H9 (cell line): ENCODE measurements around the gene ZCWPW1. TPM values are rescaled to one million over a fixed set of nuclear protein-coding genes. Genes with fewer than 3 reads are reported as not detected.

Experiments
- DNase-seq: peaks from one replicate; pipeline ENCODE4 v3.0.0-alpha.2; 2017
- H2AFZ ChIP-seq: one replicate; pipeline ENCODE4 v1.6.1; 2013; ENCODE audit warnings: mild to moderate bottlenecking, low read length, control low read depth, moderate library complexity
- H2AK5ac ChIP-seq: 2 replicates; pipeline ENCODE4 v1.6.1; 2013; ENCODE audit warnings: low read length, control low read depth, mixed read lengths; ENCODE audit not compliant: insufficient read length
- H2BK120ac ChIP-seq: one replicate; pipeline ENCODE4 v1.6.1; 2013; ENCODE audit warnings: low read depth, mild to moderate bottlenecking, low read length, control low read depth, inconsistent platforms; ENCODE audit not compliant: poor library complexity, severe bottlenecking
- H2BK12ac ChIP-seq: 2 replicates; pipeline ENCODE4 v1.6.1; 2013; ENCODE audit warnings: low read length, control low read depth, mixed read lengths, low read depth; ENCODE audit not compliant: insufficient read length
- H2BK15ac ChIP-seq: 2 replicates; pipeline ENCODE4 v1.6.1; 2013; ENCODE audit warnings: low read depth, low read length, control low read depth
- H2BK20ac ChIP-seq: one replicate; pipeline ENCODE4 v1.6.1; 2013; ENCODE audit warnings: low read depth, mild to moderate bottlenecking, low read length, control low read depth, inconsistent platforms; ENCODE audit not compliant: poor library complexity, severe bottlenecking
- H2BK5ac ChIP-seq: 2 replicates; pipeline ENCODE4 v1.6.1; 2013; ENCODE audit warnings: low read length, control low read depth, mixed read lengths; ENCODE audit not compliant: insufficient read length
- H3K14ac ChIP-seq: 2 replicates; pipeline ENCODE4 v1.6.1; 2013; ENCODE audit warnings: low read length, control low read depth; ENCODE audit not compliant: insufficient read depth
- H3K18ac ChIP-seq: 2 replicates; pipeline ENCODE4 v1.6.1; 2013; ENCODE audit warnings: low read depth, mild to moderate bottlenecking, mixed read lengths, low read length, control low read depth; ENCODE audit not compliant: insufficient read length
- H3K23ac ChIP-seq: 2 replicates; pipeline ENCODE4 v1.6.1; 2013; ENCODE audit warnings: low read length, control low read depth, mixed read lengths, low read depth; ENCODE audit not compliant: insufficient read length
- H3K23me2 ChIP-seq: 2 replicates; pipeline ENCODE4 v1.6.1; 2013; ENCODE audit warnings: low read depth, mild to moderate bottlenecking, mixed read lengths, low read length, control low read depth; ENCODE audit not compliant: insufficient read length, poor library complexity, severe bottlenecking
- H3K27ac ChIP-seq: 2 replicates; pipeline ENCODE4 v1.5.1; 2013; ENCODE audit warnings: low read length, control low read depth, mixed read lengths, low read depth; ENCODE audit not compliant: insufficient read length
- H3K27me3 ChIP-seq: 2 replicates; pipeline ENCODE4 v1.6.1; 2013; ENCODE audit warnings: low read length, control low read depth, inconsistent platforms; ENCODE audit not compliant: insufficient read depth
- H3K4ac ChIP-seq: 2 replicates; pipeline ENCODE4 v1.6.1; 2013; ENCODE audit warnings: low read depth, mild to moderate bottlenecking, control low read depth, inconsistent platforms, low read length, moderate library complexity
- H3K4me1 ChIP-seq: 2 replicates; pipeline ENCODE4 v1.6.1; 2013; ENCODE audit warnings: low read length, control low read depth, inconsistent platforms; ENCODE audit not compliant: insufficient read depth
- H3K4me2 ChIP-seq: 2 replicates; pipeline ENCODE4 v1.6.1; 2013; ENCODE audit warnings: low read length, control low read depth, mixed read lengths; ENCODE audit not compliant: insufficient read length, insufficient read depth
- H3K56ac ChIP-seq: 2 replicates; pipeline ENCODE4 v1.6.1; 2013; ENCODE audit warnings: low read depth, mild to moderate bottlenecking, mixed read lengths, low read length, control low read depth; ENCODE audit not compliant: insufficient read length
- H3K79me1 ChIP-seq: 2 replicates; pipeline ENCODE4 v1.6.1; 2013; ENCODE audit warnings: low read depth, mild to moderate bottlenecking, moderate library complexity, low read length, control low read depth, inconsistent platforms; ENCODE audit not compliant: insufficient read depth, poor library complexity, severe bottlenecking
- H3K79me2 ChIP-seq: 2 replicates; pipeline ENCODE4 v1.6.1; 2013; ENCODE audit warnings: low read length, control low read depth, inconsistent platforms; ENCODE audit not compliant: insufficient read depth
- H3K9ac ChIP-seq: 2 replicates; pipeline ENCODE4 v1.6.1; 2013; ENCODE audit warnings: low read length, control low read depth, mixed read lengths; ENCODE audit not compliant: insufficient read length; ENCODE audit errors: extremely low read depth
- H3K9me3 ChIP-seq: one replicate; pipeline ENCODE4 v1.6.1; 2013; ENCODE audit warnings: low read depth, low read length, inconsistent platforms; ENCODE audit not compliant: control insufficient read depth
- H3T11ph ChIP-seq: one replicate; pipeline ENCODE4 v1.6.1; 2013; ENCODE audit warnings: mild to moderate bottlenecking, low read length, control low read depth, inconsistent platforms
- H4K20me1 ChIP-seq: one replicate; pipeline ENCODE4 v1.6.1; 2013; ENCODE audit not compliant: control insufficient read depth, insufficient read length, insufficient read depth
- H4K5ac ChIP-seq: 2 replicates; pipeline ENCODE4 v1.6.1; 2013; ENCODE audit warnings: low read depth, mild to moderate bottlenecking, mixed read lengths, low read length, control low read depth; ENCODE audit not compliant: insufficient read length
- H4K8ac ChIP-seq: replicated peaks from 2 replicates; pipeline ENCODE4 v1.6.1; 2013; ENCODE audit warnings: low read length, control low read depth, mixed read lengths, low read depth; ENCODE audit not compliant: insufficient read length
- H4K91ac ChIP-seq: 2 replicates; pipeline ENCODE4 v1.6.1; 2013; ENCODE audit warnings: low read depth, mild to moderate bottlenecking, moderate library complexity, mixed read lengths, low read length, control low read depth; ENCODE audit not compliant: insufficient read length
- H3K27ac Mint-ChIP-seq, 3 experiments: 2 replicates in 2 of 3; 3 replicates in 1 of 3; pipeline ENCODE4 v1.8.0; 2020 to 2021; ENCODE audit warnings: mixed read lengths in 3 of 3, mild to moderate bottlenecking in 1 of 3, moderate library complexity in 1 of 3
- H3K27me3 Mint-ChIP-seq: 2 replicates; pipeline ENCODE4 v1.8.0; 2021; ENCODE audit warnings: low read depth, mild to moderate bottlenecking, moderate library complexity, mixed read lengths
- H3K36me3 Mint-ChIP-seq, 3 experiments: 2 replicates in 2 of 3; 3 replicates in 1 of 3; pipeline ENCODE4 v1.8.0; 2020 to 2021; ENCODE audit warnings: low read depth in 3 of 3, mixed read lengths in 3 of 3; ENCODE audit not compliant: insufficient read depth in 1 of 3
- H3K4me1 Mint-ChIP-seq, 2 experiments: 2 replicates each; pipeline ENCODE4 v1.8.0; 2020; ENCODE audit warnings: mixed read lengths in 2 of 2
- H3K4me3 Mint-ChIP-seq, 2 experiments: 2 replicates in 1 of 2; 3 replicates in 1 of 2; pipeline ENCODE4 v1.8.0; 2020 to 2021; ENCODE audit warnings: mild to moderate bottlenecking in 2 of 2, mixed read lengths in 2 of 2, moderate library complexity in 1 of 2
- H3K9me3 Mint-ChIP-seq, 2 experiments: 2 replicates in 1 of 2; 3 replicates in 1 of 2; pipeline ENCODE4 v1.8.0; 2020; ENCODE audit warnings: mild to moderate bottlenecking in 2 of 2, mixed read lengths in 2 of 2, moderate library complexity in 1 of 2
- total RNA-seq: library from RNA; stranded (reverse); gene quantifications from 2 replicates; pipeline ENCODE4 v1.2.1, GENCODE V29; 2021
- TF ChIP-seq, protein P1 (sequence below): fragments of 200-600 bp; sonication (generic); conservative IDR thresholded peaks from 3 replicates; pipeline ENCODE4 v1.8.0; 2021; ENCODE audit warnings: antibody characterized with exemption, mild to moderate bottlenecking

ZCWPW1 gene
- total RNA-seq, 1 experiment from 2014 or later: 1.1 TPM

DNA sequence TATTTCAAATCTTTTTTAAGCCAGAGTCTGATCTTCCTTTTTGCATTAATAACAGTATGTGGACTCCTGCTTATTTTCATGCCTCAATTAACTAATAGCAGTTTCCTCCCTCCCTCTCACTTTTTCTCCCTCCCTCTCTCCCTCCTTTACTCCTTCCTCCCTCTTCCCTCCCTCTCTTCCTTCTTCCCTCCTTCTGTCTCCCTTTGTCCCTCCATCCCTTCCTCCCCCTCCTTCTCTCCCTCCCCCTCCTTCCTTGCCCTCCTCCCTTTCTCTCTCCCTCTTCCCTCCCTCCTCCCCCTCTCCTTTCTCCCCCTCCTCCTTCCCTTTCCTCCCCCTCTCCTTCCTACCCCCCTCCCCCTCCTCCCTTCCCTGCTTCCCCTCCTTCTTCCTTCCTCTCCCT lies 2.0 kb downstream of the ZCWPW1 start:
- H2BK20ac ChIP-seq: no peak overlapping the region
- H4K5ac ChIP-seq: no peak overlapping the region

More for the DNA sequence above, 2.0 kb downstream of the ZCWPW1 start:
- Histone ChIP-seq H2BK12ac (no peak overlapping the region), H3K23ac (no peak overlapping the region), H3K79me1 (peaks cover 3% of the 10 kb centered on the region), H3K27me3 (no peaks in the 10 kb centered on the region), H4K20me1 (no peaks in the 10 kb centered on the region), H3T11ph (no peak overlapping the region), H3K79me2 (no peaks in the 10 kb centered on the region; the same call in 1 of the 2 replicates), H2BK120ac (no peak overlapping the region), H3K23me2 (peaks cover 4% of the 10 kb centered on the region), H2BK15ac (no peak overlapping the region), H3K4ac (no peak overlapping the region), H3K4me1 (no peaks in the 10 kb centered on the region), H4K8ac (no peak overlapping the region), H3K9me3 (no peaks in the 10 kb centered on the region), H2AK5ac (no peak overlapping the region), H4K91ac (no peak overlapping the region), H2AFZ (no peak overlapping the region), H2BK5ac (no peak overlapping the region), H3K14ac (no peak overlapping the region), H3K4me2 (no peak overlapping the region), H3K56ac (no peak overlapping the region), H3K9ac (no peak overlapping the region), H3K18ac (no peak overlapping the region), H3K27ac (no peak overlapping the region)
- TF ChIP-seq, protein P1, sequence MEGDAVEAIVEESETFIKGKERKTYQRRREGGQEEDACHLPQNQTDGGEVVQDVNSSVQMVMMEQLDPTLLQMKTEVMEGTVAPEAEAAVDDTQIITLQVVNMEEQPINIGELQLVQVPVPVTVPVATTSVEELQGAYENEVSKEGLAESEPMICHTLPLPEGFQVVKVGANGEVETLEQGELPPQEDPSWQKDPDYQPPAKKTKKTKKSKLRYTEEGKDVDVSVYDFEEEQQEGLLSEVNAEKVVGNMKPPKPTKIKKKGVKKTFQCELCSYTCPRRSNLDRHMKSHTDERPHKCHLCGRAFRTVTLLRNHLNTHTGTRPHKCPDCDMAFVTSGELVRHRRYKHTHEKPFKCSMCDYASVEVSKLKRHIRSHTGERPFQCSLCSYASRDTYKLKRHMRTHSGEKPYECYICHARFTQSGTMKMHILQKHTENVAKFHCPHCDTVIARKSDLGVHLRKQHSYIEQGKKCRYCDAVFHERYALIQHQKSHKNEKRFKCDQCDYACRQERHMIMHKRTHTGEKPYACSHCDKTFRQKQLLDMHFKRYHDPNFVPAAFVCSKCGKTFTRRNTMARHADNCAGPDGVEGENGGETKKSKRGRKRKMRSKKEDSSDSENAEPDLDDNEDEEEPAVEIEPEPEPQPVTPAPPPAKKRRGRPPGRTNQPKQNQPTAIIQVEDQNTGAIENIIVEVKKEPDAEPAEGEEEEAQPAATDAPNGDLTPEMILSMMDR: no peak
- no peak overlapping the region for H3K27ac Mint-ChIP-seq
- peaks cover 9 to 12% of the 10 kb centered on the region in 2 experiments for H3K4me1 Mint-ChIP-seq
- H3K27me3 Mint-ChIP-seq: peaks cover 25% of the 10 kb centered on the region
- H3K36me3 Mint-ChIP-seq: peaks cover 4 to 11% (median 8%) of the 10 kb centered on the region in 3 experiments
- peaks cover 4 to 14% of the 10 kb centered on the region in 2 experiments; a peak in 3 of 5 replicates for H3K9me3 Mint-ChIP-seq
- DNase-seq: no peak
- H3K4me3 Mint-ChIP-seq: no peak overlapping the region
